Left renal pelvis (tissue), 4 donors: ENCODE results near the gene SYP. TPM values are rescaled to one million over a fixed set of nuclear protein-coding genes. Genes with fewer than 3 reads are reported as not detected.
"Not testable (repeated sequence)": the region's sequence is repeated elsewhere in the genome, so short reads cannot be mapped to it uniquely, and the experiment has no call there.

Source experiments
- DNase-seq, 4 donors: peaks; one replicate each; pipeline ENCODE4 v3.0.0-alpha.2; 2013; ENCODE audit warnings: low read depth in 4 of 4, low spot score in 3 of 4
- polyA plus RNA-seq, 4 donors: library from polyadenylated mRNA; unstranded; fragments of 120-200 nt; gene quantifications; one replicate each; pipeline ENCODE4 v1.2.1, GENCODE V29; 2013; ENCODE audit not compliant: insufficient read length in 4 of 4

The SYP gene
- polyA plus RNA-seq, 4 donors: 2.5 to 3.9 (median 3.0) TPM

DNA sequence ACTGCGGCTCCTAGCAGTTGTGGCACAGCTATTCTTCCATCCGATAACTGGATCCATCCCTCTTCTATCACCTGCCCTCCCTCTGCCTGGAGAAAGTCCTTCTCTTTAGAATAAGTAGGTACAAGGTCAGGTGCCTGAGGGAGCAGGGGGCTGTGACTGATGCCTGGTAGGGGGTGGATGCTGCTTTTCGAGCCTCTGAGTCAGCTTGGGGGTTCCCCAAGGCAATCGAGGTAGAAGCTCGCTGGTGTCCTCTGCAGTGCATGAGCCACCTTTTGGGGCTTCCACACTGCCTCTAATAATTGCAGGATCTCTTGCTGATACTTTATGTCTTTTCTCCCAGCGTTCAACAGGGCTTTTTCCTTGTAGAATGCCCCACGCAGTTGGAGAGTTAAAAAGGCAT is 56.8 kb downstream of the SYP start:
- not testable (repeated sequence) for DNase-seq

DNA sequence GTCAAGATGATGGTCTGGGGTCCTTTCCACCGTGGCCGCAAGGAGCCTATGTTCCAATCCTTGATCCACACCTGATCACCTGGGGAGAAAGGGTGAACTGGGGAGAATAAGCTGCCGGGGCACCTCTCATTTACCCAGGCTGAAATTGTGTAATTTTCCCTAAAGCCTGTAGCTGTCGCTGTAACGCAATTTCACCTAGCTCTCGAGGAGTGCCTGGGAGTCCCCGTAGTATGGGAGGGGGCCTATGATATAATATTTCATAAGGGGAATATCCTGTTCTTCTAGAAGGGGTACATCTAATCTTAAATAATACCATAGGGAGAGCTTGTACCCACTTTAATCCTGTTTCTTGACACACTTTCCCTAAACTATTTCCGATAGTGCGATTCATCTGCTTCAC is 57.7 kb downstream of the SYP start:
- DNase-seq: not testable (repeated sequence)

- no peak for DNase-seq
Observed at GRCh38 chrX:49139713-49140112, 60.3 kb downstream of the SYP start.

Other genes starting within 250 kb of the SYP start
- 10 to 100 TPM; 59.8 to 67.2 (median 63.9) TPM for gene OTUD5, start 242.6 kb downstream of the SYP start, polyA plus RNA-seq
- gene KCND1, start 228.3 kb downstream of the SYP start, polyA plus RNA-seq: 1 to 10 TPM; 2.7 to 6.6 (median 3.5) TPM
- 10 to 100 TPM; 40.3 to 72.8 (median 55.5) TPM for gene GRIPAP1, start 197.9 kb downstream of the SYP start, polyA plus RNA-seq
- gene TFE3, start 156.8 kb downstream of the SYP start, polyA plus RNA-seq: 10 to 100 TPM; 26.8 to 38.4 (median 34.1) TPM
- gene CCDC120, start 141.2 kb downstream of the SYP start, polyA plus RNA-seq: 10 to 100 TPM in 3 of 4 donors, 1 to 10 TPM in 1; 9.5 to 16.5 (median 11.1) TPM
- 10 to 100 TPM; 37.7 to 54.3 (median 42.0) TPM for gene PRAF2, start 126.2 kb downstream of the SYP start, polyA plus RNA-seq
- gene WDR45, start 120.3 kb downstream of the SYP start, polyA plus RNA-seq: 10 to 100 TPM; 48.4 to 61.6 (median 55.6) TPM
- gene GPKOW, start 76.5 kb downstream of the SYP start, polyA plus RNA-seq: 10 to 100 TPM; 20.5 to 25.1 (median 23.1) TPM
- gene MAGIX, start 37.4 kb downstream of the SYP start, polyA plus RNA-seq: 1 to 10 TPM; 3.5 to 8.5 (median 4.0) TPM
- 10 to 100 TPM; 14.8 to 42.3 (median 37.5) TPM for gene PLP2, start 28.3 kb downstream of the SYP start, polyA plus RNA-seq
- 1 to 10 TPM; 2.5 to 6.2 (median 4.6) TPM for gene PRICKLE3, start 13.8 kb downstream of the SYP start, polyA plus RNA-seq
- under 1 TPM; 0.03 to 0.70 (median 0.11) TPM for gene CACNA1F, start 33.1 kb upstream of the SYP start, polyA plus RNA-seq
- gene CCDC22, start 35.3 kb upstream of the SYP start, polyA plus RNA-seq: 10 to 100 TPM; 11.2 to 22.5 (median 16.7) TPM
- gene FOXP3, start 64.5 kb upstream of the SYP start, polyA plus RNA-seq: under 1 TPM; 0.66 to 0.85 (median 0.79) TPM
- 10 to 100 TPM in 1 of 4 donors, 1 to 10 TPM in 3; 4.8 to 11.5 (median 5.0) TPM for gene PPP1R3F, start 69.6 kb upstream of the SYP start, polyA plus RNA-seq
- gene GAGE10, start 103.5 kb upstream of the SYP start, polyA plus RNA-seq: not detected
- gene GAGE12J, start 121.8 kb upstream of the SYP start, polyA plus RNA-seq: not detected
- gene GAGE13, start 131.4 kb upstream of the SYP start, polyA plus RNA-seq: under 1 TPM in 1 of 4 donors, not detected in 3; 0.99 TPM